GM19099 (cell line): Measurements from ENCODE around the gene OR7A17.

Source experiments
- POLR2A ChIP-seq: IDR thresholded peaks from 3 replicates; pipeline ENCODE4 v1.6.1; 2011; ENCODE audit warnings: low read depth; ENCODE audit not compliant: insufficient read length; ENCODE audit errors: extremely low read depth

OR7A17 gene

GRCh38 chr19:14886032-14886431, at the start of gene OR7A17:
Gene OR7A17 (minus strand): TSS chr19:14886132. CDS start chr19:14881355, 4,777 bp downstream.
- no peak for TF ChIP-seq POLR2A

GRCh38 chr19:14933506-14933905, 47.6 kb upstream of the OR7A17 start:
- TF ChIP-seq POLR2A = no peak

- no peak for TF ChIP-seq POLR2A
Observed at GRCh38 chr19:14916848-14917247, 30.9 kb upstream of the OR7A17 start.

GRCh38 chr19:14915116-14915515, 29.2 kb upstream of the OR7A17 start:
- TF ChIP-seq POLR2A = no peak

- TF ChIP-seq POLR2A = no peak
Observed at GRCh38 chr19:14906711-14907110, 20.8 kb upstream of the OR7A17 start.

- no peak for TF ChIP-seq POLR2A
Observed at GRCh38 chr19:14901675-14902260, 15.8 kb upstream of the OR7A17 start.

- no peak for TF ChIP-seq POLR2A
Observed at GRCh38 chr19:14890643-14891379, 4.9 kb upstream of the OR7A17 start.

GRCh38 chr19:14889994-14890642, 4.2 kb upstream of the OR7A17 start:
- TF ChIP-seq POLR2A = no peak

- no peak for TF ChIP-seq POLR2A
Observed at GRCh38 chr19:14871619-14872230, 14.2 kb downstream of the OR7A17 start.

- TF ChIP-seq POLR2A = no peak
Observed at GRCh38 chr19:14868497-14868896, 17.4 kb downstream of the OR7A17 start.

- TF ChIP-seq POLR2A = no peak
Observed at GRCh38 chr19:14848822-14849221, 37.1 kb downstream of the OR7A17 start, which contains the start of gene OR7A10. Gene OR7A10 (minus strand): TSS chr19:14848922. CDS start chr19:14841877, 7,045 bp downstream.

GRCh38 chr19:14843578-14843977, 42.4 kb downstream of the OR7A17 start:
- no peak for TF ChIP-seq POLR2A

- no peak for TF ChIP-seq POLR2A
Observed at GRCh38 chr19:14843169-14843568, 42.8 kb downstream of the OR7A17 start.

GRCh38 chr19:14840206-14840605, 45.7 kb downstream of the OR7A17 start:
- no peak for TF ChIP-seq POLR2A

GRCh38 chr19:14837391-14837790, 48.5 kb downstream of the OR7A17 start:
- TF ChIP-seq POLR2A = no peak

GRCh38 chr19:14835011-14835410, 50.9 kb downstream of the OR7A17 start, which contains the start of the genes OR7A5 and OR7C1:
Gene OR7A5 (minus strand): TSS chr19:14835185. CDS start chr19:14828241, 6,944 bp downstream.
Gene OR7C1 (minus strand): TSS chr19:14835185. CDS start chr19:14800136, 35,049 bp downstream.
- no peak for TF ChIP-seq POLR2A

- no peak for TF ChIP-seq POLR2A
Observed at GRCh38 chr19:14830702-14831101, 55.2 kb downstream of the OR7A17 start.
